Activated CD4-positive, alpha-beta T cell treated with anti-CD3 and anti-CD28 coated beads, Interleukin-2, amount 10 ng/mL, durations not matched to agents 24 days and 14 days (primary cell): Measurements from ENCODE around the gene NUP54. TPM values are rescaled to one million over a fixed set of nuclear protein-coding genes. Genes with fewer than 3 reads are reported as not detected.

Experiments used
- DNase-seq: peaks from one replicate; pipeline ENCODE4 v3.0.0; 2022
- H3K27ac Mint-ChIP-seq: one replicate; pipeline ENCODE4 v1.8.0; 2022; ENCODE audit warnings: mild to moderate bottlenecking, mixed read lengths
- H3K27me3 Mint-ChIP-seq: one replicate; pipeline ENCODE4 v1.8.0; 2022; ENCODE audit warnings: mixed read lengths
- H3K36me3 Mint-ChIP-seq: one replicate; pipeline ENCODE4 v1.8.0; 2022; ENCODE audit warnings: low read depth, mild to moderate bottlenecking, mixed read lengths
- H3K4me1 Mint-ChIP-seq: one replicate; pipeline ENCODE4 v1.8.0; 2021; ENCODE audit warnings: mixed read lengths
- H3K4me3 Mint-ChIP-seq: one replicate; pipeline ENCODE4 v1.8.0; 2022; ENCODE audit warnings: mild to moderate bottlenecking, moderate library complexity, mixed read lengths
- H3K9me3 Mint-ChIP-seq: one replicate; pipeline ENCODE4 v1.8.0; 2021; ENCODE audit warnings: mixed read lengths
- intact Hi-C: fragments of 100-400 bp; cut with micrococcal nuclease; formaldehyde crosslinking; loops from one replicate; pipeline ENCODE4 v1.15.1; 2023
- total RNA-seq: library from RNA; stranded (reverse); gene quantifications from 2 replicates; pipeline ENCODE4 v1.2.3, GENCODE V29; 2022

The NUP54 gene
- total RNA-seq, 1 donor from 2014 or later: 72.6 TPM

DNA sequence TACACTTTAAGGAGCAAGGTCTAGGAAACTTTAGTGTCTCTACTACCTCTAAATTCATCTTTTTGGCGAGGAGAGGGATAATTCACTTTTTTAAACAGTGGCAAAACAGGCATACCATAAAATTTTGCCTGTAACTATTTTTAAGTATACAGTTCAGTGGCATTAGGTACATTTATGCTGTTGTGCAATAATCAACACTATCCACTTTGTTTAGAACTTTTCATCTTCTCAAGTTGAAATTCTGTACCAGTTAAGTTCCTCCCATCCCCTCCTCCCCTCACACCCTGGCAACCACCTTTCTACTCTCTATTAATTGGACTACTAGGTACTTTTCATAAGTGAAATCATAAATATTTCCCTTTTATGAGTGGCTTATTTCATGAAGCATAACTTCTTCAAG lies 31.4 kb downstream of the NUP54 start:
- intact Hi-C loops: no loop called here
- no peak overlapping the region for H3K27ac Mint-ChIP-seq
- H3K4me1 Mint-ChIP-seq: no peaks in the 10 kb centered on the region
- peaks cover 8% of the 10 kb centered on the region for H3K9me3 Mint-ChIP-seq
- no peak overlapping the region for H3K4me3 Mint-ChIP-seq
- no peak for DNase-seq
- H3K36me3 Mint-ChIP-seq: peaks cover 64% of the 10 kb centered on the region
- H3K27me3 Mint-ChIP-seq: no peaks in the 10 kb centered on the region

DNA sequence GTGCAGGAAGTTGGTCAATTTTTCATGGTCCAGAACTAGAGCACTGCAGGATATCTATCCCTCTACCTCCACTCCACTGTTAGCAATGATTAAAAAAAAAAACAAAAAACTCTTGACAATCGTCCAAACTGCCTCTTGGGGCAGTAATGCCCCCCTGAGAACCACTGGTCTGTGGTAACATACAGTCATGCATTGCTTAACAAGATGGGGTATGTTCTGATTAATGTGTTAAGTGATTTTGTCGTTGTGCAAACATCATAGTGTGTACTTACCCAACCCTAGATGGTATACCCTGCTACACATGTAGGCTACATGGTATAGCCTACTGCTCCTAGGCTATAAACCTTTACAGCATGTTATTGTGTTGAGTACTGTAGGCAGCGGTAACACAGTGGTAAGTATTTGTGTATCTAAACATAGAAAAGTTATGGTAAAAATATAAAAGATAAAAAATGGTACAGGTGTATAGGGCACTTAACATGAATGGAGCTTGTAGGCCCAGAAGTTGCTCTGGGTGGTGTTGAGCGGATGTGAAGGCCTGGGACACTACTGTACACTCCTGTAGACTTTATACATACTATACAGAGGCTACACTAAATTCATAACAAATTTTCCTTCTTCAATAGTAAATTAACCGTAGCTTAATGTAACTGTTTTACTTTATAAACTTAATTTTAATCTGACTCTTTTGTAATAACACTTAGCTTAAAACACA lies 39.6 kb downstream of the NUP54 start:
- H3K4me3 Mint-ChIP-seq: no peak overlapping the region
- H3K27me3 Mint-ChIP-seq: no peaks in the 10 kb centered on the region
- no peaks in the 10 kb centered on the region for H3K4me1 Mint-ChIP-seq
- no peak overlapping the region for H3K27ac Mint-ChIP-seq
- H3K9me3 Mint-ChIP-seq: no peaks in the 10 kb centered on the region
- intact Hi-C loops: no loop called here
- DNase-seq: no peak
- H3K36me3 Mint-ChIP-seq: peaks cover 11% of the 10 kb centered on the region

DNA sequence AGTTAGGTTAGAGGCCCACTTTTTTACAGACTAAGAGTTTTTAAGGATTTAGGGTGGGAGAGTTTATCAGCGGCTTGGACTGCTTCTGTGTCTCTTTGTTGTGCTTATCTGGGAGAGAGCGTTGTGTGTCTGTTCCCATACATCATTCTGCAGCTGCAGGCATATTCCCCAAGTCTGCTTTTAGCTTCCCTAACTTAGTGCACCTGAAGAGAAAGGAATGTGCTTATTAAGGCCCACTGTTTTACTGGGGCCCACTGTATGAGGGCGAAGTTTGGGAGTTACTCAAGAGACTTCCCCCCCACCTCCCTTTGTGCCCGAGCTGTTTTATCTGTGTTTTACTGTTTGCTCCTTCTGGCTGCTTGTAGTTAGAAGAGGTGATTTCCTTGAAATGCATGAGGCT lies 41.8 kb downstream of the NUP54 start:
- intact Hi-C loops: no loop called here
- no peaks in the 10 kb centered on the region for H3K36me3 Mint-ChIP-seq
- no peak overlapping the region for H3K4me3 Mint-ChIP-seq
- peaks cover 11% of the 10 kb centered on the region for H3K27me3 Mint-ChIP-seq
- no peaks in the 10 kb centered on the region for H3K4me1 Mint-ChIP-seq
- no peak for DNase-seq
- H3K27ac Mint-ChIP-seq: no peak overlapping the region
- no peaks in the 10 kb centered on the region for H3K9me3 Mint-ChIP-seq

DNA sequence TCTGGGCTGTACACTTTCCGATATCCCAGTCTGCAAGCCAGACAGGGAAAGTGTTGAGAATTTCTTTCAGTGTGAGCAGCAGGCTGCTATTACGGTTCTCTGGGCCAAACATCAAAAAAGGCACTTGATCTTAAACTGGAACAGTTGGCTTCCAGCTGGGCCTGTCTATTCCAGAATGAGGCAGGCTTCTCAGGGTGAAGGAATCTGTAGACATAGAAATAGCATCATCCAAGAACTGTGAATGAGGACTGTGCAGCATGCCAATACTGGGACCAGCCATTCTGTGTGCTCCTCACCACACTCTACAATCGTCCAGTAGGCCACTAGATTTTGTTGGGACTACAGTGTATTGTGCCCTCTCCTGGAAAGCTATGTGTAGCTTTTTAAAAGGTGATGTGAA lies 42.5 kb downstream of the NUP54 start:
- H3K27ac Mint-ChIP-seq: no peak overlapping the region
- H3K9me3 Mint-ChIP-seq: no peaks in the 10 kb centered on the region
- H3K4me3 Mint-ChIP-seq: no peak overlapping the region
- H3K27me3 Mint-ChIP-seq: peaks cover 11% of the 10 kb centered on the region
- H3K36me3 Mint-ChIP-seq: no peaks in the 10 kb centered on the region
- intact Hi-C loops: no loop called here
- no peak for DNase-seq
- no peaks in the 10 kb centered on the region for H3K4me1 Mint-ChIP-seq

DNA sequence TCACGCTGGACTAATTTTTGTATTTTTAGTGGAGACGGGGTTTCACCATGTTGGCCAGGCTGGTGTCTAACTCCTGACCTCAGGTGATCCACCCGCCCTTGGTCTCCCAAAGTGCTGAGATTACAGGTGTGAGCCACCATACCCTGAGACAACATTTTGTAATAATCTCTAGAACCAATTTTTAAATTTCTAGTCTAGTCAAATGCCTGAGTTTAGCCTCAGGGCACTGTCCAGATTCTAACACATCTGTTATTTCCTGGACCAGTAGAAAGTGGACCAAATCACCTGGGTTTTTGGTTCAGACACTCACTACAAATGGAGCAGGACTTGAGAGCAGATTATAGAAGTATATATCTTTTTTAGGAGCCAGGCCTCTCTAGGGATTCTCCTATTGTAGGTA lies 52.1 kb downstream of the NUP54 start:
- intact Hi-C loops: no loop called here
- DNase-seq: no peak
- no peaks in the 10 kb centered on the region for H3K36me3 Mint-ChIP-seq
- H3K4me3 Mint-ChIP-seq: no peak overlapping the region
- H3K27me3 Mint-ChIP-seq: peaks cover 17% of the 10 kb centered on the region
- no peaks in the 10 kb centered on the region for H3K9me3 Mint-ChIP-seq
- no peak overlapping the region for H3K27ac Mint-ChIP-seq
- no peaks in the 10 kb centered on the region for H3K4me1 Mint-ChIP-seq

DNA sequence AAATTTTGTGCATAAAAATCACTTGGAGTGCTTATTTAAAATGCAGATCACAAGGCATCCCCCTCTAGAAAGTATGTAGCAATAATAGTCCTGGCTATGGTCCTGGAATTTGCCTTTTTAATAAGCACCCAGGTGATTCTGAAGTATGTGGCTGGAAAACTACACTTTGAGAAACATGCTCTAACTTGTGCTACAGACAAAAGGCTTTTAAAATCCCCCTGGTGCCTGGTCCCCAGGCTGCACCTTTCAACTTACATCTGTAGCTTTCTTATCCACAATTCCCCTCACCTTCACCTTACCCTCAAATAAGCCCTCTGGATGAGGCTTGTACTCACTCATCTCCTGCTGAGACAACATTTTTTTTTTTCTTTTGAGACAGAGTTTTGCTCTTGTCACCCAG lies 52.6 kb downstream of the NUP54 start:
- intact Hi-C loops: no loop called here

DNA sequence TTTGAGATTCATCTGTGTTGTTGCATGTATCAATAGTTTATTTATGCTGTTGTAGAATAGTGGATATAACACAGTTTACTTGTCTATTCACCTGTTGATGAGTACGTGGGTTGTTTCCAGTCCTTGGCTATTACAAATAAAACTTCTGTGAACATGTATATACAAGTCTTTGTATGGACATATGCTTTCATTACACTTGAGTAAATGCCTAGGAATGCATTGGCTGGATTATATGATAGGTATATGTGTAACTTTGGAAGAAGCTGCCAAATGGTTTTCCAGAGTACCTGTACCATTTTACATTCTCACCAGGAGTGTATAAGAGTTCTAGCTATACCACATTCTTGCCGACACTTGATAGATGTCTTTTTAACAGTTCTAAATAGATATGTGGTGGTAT lies 57.1 kb downstream of the NUP54 start:
- intact Hi-C loops: no loop called here
- Mint-ChIP-seq H3K27ac (no peak overlapping the region), H3K9me3 (no peaks in the 10 kb centered on the region), H3K36me3 (no peaks in the 10 kb centered on the region), H3K27me3 (peaks cover 7% of the 10 kb centered on the region), H3K4me1 (peaks cover 2% of the 10 kb centered on the region), H3K4me3 (no peak overlapping the region)
- no peak for DNase-seq

More for the DNA sequence above, 52.6 kb downstream of the NUP54 start:
- Mint-ChIP-seq H3K4me1 (no peaks in the 10 kb centered on the region), H3K36me3 (no peaks in the 10 kb centered on the region), H3K27me3 (peaks cover 17% of the 10 kb centered on the region), H3K9me3 (no peaks in the 10 kb centered on the region), H3K27ac (no peak overlapping the region), H3K4me3 (no peak overlapping the region)
- DNase-seq: no peak

DNA sequence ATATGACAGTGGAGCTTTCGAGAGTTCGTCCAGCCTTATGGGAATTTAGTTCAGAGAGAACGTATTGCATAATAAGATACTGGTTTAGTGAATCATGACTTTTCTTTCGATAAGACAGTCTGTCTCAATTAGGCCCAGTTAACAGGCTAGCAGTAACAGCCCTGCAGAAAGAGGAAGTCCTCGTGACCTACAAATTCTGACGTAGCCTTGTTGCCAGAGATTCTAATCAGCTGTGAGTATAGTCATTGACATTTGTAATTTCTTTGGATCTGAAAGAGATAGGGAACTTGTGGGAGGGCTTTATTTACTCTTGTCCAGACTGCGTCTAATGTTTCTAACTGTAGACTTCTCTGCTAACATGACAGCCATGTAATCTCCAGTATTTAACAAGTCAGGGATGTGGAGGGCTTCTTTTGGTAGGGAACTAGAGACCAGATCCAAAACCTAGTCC lies 57.9 kb downstream of the NUP54 start:
- no peak overlapping the region for H3K27ac Mint-ChIP-seq
- peaks cover 3% of the 10 kb centered on the region for H3K27me3 Mint-ChIP-seq
- H3K4me3 Mint-ChIP-seq: no peak overlapping the region
- no peak for DNase-seq
- H3K36me3 Mint-ChIP-seq: no peaks in the 10 kb centered on the region
- H3K9me3 Mint-ChIP-seq: no peaks in the 10 kb centered on the region
- intact Hi-C loops: no loop called here
- peaks cover 2% of the 10 kb centered on the region for H3K4me1 Mint-ChIP-seq

DNA sequence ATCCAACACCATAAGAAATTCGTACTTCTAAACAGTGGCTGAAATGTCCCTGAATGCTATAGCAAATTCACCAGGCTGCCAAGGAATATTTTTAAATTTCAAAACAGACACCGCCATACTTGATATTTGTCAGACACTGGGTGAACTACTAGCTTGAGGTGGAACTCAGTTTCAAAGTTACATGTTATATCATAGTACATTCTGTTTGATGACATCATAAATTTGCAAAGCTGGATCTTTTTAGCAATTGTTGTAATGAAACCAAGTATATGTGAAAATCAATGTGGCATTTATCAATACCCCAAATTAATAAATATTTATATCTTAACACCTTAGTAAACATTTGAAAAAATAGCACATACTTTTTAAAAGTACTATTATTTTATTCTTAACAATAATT lies 59.5 kb downstream of the NUP54 start:
- no peaks in the 10 kb centered on the region for H3K9me3 Mint-ChIP-seq
- no peaks in the 10 kb centered on the region for H3K36me3 Mint-ChIP-seq
- H3K4me3 Mint-ChIP-seq: no peak overlapping the region
- intact Hi-C loops: no loop called here
- no peak for DNase-seq
- H3K27ac Mint-ChIP-seq: no peak overlapping the region
- H3K27me3 Mint-ChIP-seq: peaks cover 11% of the 10 kb centered on the region
- H3K4me1 Mint-ChIP-seq: peaks cover 2% of the 10 kb centered on the region

DNA sequence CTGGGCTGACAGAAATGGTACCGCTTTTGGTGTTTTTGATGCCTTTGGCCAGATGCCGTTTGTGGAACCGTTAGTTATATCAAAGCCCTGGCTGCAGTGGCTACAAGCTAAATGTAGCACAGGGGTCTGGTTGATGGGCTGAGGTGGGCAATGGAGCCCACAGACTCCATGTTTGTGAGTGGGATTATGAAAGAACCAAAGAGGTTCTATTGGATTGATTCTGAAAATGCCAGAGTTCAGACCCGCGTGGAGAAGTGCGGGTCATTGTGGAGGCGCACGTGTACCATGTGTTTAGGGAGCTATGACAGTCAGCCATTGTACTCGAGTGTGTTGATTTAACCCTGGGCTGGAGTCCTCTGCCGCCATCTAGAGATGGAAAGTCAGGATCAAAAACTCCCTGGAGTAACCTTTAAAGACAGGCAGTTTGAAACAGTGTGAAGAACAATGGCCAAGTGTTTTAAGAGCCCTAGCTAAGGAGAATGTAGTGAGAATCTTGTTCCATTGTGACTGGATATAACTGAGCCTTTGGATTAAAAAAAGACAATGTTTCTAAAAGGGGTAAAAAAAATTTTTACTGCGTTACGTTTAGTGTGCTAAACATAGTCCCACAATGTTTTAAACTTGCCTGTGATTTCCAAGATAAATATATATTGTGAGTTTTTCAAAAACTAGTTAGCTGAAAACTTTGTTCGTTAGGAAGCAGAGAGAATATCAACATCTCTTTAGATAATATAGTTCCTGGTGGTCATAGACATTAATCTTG lies 61.0 kb downstream of the NUP54 start:
- Mint-ChIP-seq H3K4me3 (no peak overlapping the region), H3K27ac (no peak overlapping the region), H3K4me1 (peaks cover 3% of the 10 kb centered on the region), H3K27me3 (peaks cover 10% of the 10 kb centered on the region), H3K9me3 (no peaks in the 10 kb centered on the region), H3K36me3 (no peaks in the 10 kb centered on the region)
- intact Hi-C loops: no loop called here
- DNase-seq: peak; percentile 62

DNA sequence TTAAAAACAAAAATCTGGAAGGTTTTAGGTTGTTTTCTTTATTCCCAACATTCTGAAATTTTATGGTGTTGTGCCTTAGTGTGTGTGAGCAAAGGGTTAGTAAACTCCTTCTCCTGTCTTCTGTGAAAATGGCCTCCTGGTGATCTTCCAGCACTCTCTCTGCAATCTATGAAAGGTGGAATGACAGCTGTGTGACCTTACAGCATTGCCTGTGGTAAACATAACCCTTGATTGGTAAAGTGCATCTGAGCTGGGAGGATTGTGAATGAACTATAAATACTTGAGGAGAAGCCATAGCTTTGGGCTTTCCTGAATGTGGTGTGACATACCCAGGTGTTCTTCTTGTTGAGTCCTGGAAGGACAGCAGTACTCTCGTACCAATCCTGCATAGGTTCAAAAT lies 63.7 kb downstream of the NUP54 start:
- H3K4me1 Mint-ChIP-seq: peaks cover 2% of the 10 kb centered on the region

DNA sequence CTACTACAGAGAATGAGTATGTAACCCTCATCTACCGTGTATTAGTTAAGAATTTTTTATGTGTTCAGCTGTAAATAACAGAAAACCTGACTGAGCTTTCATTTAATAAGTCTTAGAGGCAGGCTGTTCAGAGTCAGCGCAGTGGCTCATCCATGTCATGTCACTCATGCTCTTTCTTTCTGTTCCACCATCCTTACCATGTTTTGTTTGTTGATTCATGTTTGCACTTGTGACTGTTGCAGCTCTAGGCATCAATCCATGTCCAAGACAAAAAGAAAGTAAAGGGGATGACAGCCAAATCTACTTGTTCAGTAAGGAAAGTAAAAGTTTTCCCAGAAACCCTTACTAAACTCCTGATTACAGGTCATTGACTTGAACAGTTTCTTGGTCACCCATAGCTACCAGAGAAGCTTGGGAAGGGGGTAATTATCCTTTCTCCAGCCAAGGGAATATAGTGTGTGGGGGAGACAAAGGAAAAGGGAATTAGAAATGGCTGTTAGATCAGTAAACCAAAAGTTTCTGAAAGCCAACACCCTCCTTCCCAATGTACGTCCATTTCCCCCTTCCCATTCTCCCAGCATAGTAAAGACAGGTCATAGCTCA lies 64.7 kb downstream of the NUP54 start:
- Mint-ChIP-seq H3K9me3 (no peaks in the 10 kb centered on the region), H3K27ac (no peak overlapping the region), H3K27me3 (peaks cover 23% of the 10 kb centered on the region), H3K4me1 (peaks cover 2% of the 10 kb centered on the region), H3K4me3 (no peak overlapping the region), H3K36me3 (no peaks in the 10 kb centered on the region)
- DNase-seq: no peak
- intact Hi-C loops: no loop called here

More for the DNA sequence above, 63.7 kb downstream of the NUP54 start:
- peaks cover 17% of the 10 kb centered on the region for H3K27me3 Mint-ChIP-seq
- no peaks in the 10 kb centered on the region for H3K36me3 Mint-ChIP-seq
- no peaks in the 10 kb centered on the region for H3K9me3 Mint-ChIP-seq
- no peak overlapping the region for H3K4me3 Mint-ChIP-seq
- intact Hi-C loops: no loop called here
- DNase-seq: no peak
- H3K27ac Mint-ChIP-seq: no peak overlapping the region

DNA sequence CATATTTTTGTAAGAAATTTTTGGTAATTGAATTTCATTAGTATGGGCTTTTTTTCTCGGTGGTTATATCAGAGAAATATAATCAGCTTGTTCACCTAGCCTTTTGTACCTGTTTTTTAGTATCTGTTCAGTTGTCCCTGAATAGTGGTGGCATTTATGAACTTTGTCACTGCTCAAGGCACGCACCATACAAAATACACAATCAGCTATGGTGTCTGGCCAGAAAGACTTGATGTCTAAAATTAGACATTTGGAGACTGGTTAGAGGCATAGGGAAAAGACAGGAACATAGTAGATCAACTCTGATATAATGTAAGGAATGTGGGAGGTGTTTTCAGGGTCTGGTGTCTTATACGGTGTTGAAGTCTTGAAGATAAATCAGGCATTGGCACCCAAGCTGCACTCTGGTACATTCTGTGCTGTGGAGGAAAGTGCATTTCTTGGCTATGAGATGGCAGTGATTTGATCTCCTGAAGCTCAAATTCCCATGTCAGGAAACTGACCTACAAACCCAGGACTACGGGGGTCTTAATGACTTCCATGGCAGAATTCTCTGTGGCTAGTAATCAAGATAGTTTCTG lies 70.1 kb downstream of the NUP54 start:
- intact Hi-C loops: no loop called here
- Mint-ChIP-seq H3K27me3 (peaks cover 19% of the 10 kb centered on the region), H3K4me3 (no peak overlapping the region), H3K9me3 (no peaks in the 10 kb centered on the region), H3K36me3 (no peaks in the 10 kb centered on the region), H3K4me1 (peaks cover 2% of the 10 kb centered on the region), H3K27ac (no peak overlapping the region)
- no peak for DNase-seq

DNA sequence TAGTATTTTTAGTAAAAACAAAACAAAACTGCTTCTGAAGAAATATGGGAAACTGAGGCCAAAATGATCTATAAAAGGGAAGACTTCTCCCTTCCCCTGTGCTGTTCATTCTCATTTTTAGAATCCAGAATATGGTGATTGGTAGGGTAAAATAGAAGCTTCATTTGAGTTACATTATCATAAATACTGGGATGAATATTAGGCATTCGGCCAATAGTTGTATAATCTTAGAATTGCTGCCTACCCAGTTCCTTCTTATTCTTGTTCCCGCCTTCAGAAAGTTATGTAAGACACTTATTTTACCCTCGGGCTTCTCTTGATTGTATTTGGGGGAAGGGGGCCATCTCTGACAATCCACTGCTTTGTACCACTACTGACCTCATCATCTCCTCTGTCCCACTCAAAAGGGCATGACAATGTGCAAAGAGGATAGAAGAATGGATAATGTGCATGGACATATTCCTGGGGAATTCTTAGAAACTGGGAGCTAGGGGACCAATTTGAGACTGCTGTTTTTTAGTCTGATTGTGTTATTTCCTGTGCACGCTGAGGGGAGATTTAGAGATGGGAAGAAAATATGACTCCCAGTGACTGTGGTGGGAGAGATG lies 73.1 kb downstream of the NUP54 start:
- no peak for DNase-seq
- Mint-ChIP-seq H3K27ac (no peak overlapping the region), H3K27me3 (peaks cover 16% of the 10 kb centered on the region), H3K4me1 (no peaks in the 10 kb centered on the region), H3K9me3 (no peaks in the 10 kb centered on the region), H3K4me3 (no peak overlapping the region), H3K36me3 (no peaks in the 10 kb centered on the region)
- intact Hi-C loops: no loop called here
